Posterior vena cava (tissue), 2 donors: Measurements from ENCODE around the gene CPT1C. TPM values are rescaled to one million over a fixed set of nuclear protein-coding genes. Genes with fewer than 3 reads are reported as not detected.

Experiments
- DNase-seq: peaks from one replicate; pipeline ENCODE4 v3.0.0-alpha.2; 2020; ENCODE audit warnings: low spot score
- intact Hi-C, 2 donors: fragments of 100-400 bp; cut with DNase I; formaldehyde crosslinking; loops; one replicate each; pipeline versions ENCODE4 v1.14.1 to v1.14.2; 2022 to 2023
- total RNA-seq, 2 donors: library from RNA; stranded (reverse); fragmentation: NEBNext Ultra II Directional; extraction: Animal tissue kit (Norgen Biotek cat#: 25700); gene quantifications; one replicate each; pipeline ENCODE4 v1.2.1, GENCODE V29; 2021
- donor health status: DM: yes; HTN: yes; CAD: no.
- donor health status: DM: yes; HTN: yes; CAD: no.

CPT1C gene
- total RNA-seq, 2 donors from 2014 or later: 10.6 to 11.8 TPM

GRCh38 chr19:49658566-49659442, 32.1 kb upstream of the CPT1C start:
- intact Hi-C loops: loop anchor here in 1 of 2 donors (1.0 kb wide), 1 partner anchor 48 kb away; no protein-coding TSS in a partner anchor
- no peak for DNase-seq

DNA sequence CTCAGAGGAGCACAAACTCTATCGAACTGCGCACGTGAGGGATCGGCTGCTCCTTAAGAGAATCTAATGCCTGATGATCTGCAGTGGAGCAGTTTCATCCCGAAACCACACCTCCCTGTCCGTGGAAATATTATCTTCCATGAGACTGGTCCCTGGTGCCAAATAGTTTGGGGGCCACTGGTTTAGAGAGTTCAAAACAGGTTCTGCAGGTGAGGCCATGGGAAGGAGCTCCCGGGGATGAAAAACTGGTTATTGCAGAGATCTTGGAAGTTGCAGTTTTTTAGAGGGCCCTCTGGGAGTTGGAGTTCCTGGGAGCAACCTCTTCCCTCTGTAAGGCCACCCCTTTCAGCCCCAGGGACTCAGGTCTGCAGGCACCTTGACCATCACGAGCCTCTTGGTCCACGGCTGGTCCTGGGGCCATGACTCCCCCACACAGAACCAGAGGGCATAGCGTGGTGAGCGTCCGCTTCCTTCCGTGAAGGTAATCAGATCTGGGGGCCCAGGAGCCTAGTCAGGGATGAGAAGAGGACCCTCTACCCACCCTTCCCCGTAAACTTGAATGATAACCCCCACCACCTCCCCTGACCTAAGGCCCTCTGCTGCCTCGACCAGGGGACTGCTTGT, 30.5 kb upstream of the CPT1C start:
- no peak for DNase-seq
- intact Hi-C loops: loop anchor here in 1 of 2 donors (10.0 kb wide), 1 partner anchor 146 kb away; the partner anchor contains the start of gene FCGRT

DNA sequence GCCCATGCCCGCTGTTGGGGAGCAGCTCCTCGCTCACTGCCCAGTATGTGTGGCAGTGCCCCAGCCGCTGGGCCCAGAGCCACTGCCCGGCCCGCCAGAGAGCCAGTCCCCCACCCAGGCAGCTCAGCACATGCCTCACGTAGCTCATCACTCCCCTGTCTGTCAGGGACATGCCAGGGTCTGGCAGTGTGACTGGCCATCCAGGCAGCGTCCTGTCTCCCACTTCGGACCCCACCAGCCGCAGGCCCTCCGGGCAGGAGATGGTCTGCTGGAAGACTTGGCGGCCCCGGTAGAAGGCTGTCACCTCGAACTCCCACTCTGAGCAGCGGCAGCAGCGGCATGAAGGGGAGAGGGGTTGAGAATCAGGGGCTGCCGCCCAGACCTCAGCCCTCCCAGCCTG, 28.9 kb upstream of the CPT1C start:
- no peak for DNase-seq
- intact Hi-C loops: loop anchor here in 1 of 2 donors (10.0 kb wide), 1 partner anchor 147 kb away; the partner anchor contains the start of gene FCGRT

DNA sequence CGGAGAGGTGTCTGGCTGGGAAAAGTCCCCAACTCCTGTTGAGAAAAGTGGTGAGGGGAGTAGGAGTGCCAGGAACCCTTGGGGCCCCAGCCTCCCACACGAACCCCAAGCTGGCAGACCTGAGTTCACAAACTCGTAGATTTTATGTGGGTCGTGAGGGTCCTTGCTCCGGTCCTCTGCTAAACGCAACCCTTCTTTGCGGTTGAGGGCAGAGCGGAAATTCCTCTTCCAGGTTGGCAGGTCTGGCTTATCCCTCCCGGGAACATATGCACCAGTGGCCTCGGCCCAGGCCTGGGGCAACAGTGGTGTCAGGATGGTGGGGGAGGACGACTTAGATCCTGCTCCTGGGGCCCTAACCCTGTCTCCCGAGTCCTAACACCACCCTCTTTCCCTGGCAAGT, 27.7 kb upstream of the CPT1C start:
- intact Hi-C loops: loop anchor here in 1 of 2 donors (10.0 kb wide), 1 partner anchor 148 kb away; the partner anchor contains the start of gene FCGRT
- no peak for DNase-seq

DNA sequence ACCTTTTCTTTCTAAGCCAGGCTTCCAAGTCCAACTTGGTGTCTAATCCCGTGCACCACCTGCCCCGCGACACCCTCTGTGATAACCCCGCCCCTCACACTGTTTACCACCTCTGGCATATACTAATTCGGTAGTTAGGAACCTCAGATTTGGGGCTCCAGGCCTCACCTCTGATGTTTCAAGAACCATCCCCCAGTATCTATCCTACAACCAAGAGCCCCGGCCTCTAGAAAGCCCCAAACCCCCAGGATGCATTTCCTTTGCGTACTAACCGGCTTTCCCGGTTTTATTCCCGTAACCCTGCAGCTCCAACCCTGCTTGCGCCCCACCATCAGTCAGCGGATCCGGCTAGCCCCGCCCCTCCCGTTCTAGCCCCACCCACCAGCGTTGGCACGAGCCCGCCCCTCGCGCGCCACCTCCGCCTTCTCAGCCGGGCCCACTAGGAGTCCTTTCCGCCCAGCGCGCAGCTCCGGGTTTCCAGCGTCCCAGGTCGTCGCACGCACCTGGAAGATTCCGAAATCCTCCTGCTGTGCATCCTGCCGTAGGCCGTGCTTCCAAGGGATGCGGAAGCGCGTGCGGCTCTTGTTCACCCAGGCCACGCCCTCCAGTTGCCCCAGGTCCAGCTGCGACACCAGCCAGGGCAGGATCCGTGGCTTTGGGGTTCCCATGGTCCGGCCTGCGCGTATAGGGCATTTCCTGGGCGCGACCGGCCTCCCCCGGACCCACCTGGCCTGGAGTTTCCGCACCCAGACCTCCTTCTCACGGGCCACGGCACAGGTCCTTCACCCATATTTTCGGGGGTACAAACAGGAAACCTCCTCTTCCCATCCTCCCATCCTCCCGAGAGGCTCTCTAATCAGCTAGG, 26.5 kb upstream of the CPT1C start:
- intact Hi-C loops: loop anchor here in 1 of 2 donors (10.0 kb wide), 1 partner anchor 150 kb away; the partner anchor contains the start of gene FCGRT
- DNase-seq: peak; percentile 97

DNA sequence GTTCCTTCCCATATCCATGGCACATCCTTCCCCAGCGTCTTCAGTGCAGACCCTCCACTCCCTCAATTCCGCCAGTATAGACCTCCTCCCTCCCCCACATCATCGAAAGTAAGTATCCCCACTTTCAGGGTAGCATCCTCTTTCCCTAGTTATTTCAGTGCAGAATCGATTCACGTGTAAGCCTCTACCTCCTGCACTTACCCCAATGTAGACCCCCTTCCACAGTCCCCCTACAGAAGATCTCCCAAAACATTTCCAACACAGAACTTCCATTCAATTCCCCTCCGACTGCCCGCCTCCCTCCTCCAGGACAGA, 25.9 kb upstream of the CPT1C start:
- DNase-seq: no peak
- intact Hi-C loops: loop anchor here in 1 of 2 donors (10.0 kb wide), 1 partner anchor 150 kb away; the partner anchor contains the start of gene FCGRT

GRCh38 chr19:49665351-49666119, 25.4 kb upstream of the CPT1C start, which contains the start of the genes BCL2L12 and IRF3:
BCL2L12 (plus strand) TSS chr19:49665933; CDS start chr19:49666693, 760 bp downstream.
IRF3 (minus strand) TSS chr19:49665857; CDS start chr19:49664838, 1,019 bp downstream.
- intact Hi-C loops: loop anchor here in 1 of 2 donors (10.0 kb wide), 1 partner anchor 151 kb away; the partner anchor contains the start of gene FCGRT
- peak; percentile 100 for DNase-seq

GRCh38 chr19:49666120-49666444, 24.8 kb upstream of the CPT1C start:
- intact Hi-C loops: loop anchor here in 1 of 2 donors (10.0 kb wide), 1 partner anchor 151 kb away; the partner anchor contains the start of gene FCGRT
- DNase-seq: no peak

- intact Hi-C loops: loop anchor here in 1 of 2 donors (10.0 kb wide), 1 partner anchor 153 kb away; the partner anchor contains the start of gene FCGRT
- DNase-seq: no peak
Observed at GRCh38 chr19:49667473-49667872, 23.4 kb upstream of the CPT1C start.

GRCh38 chr19:49669516-49669915, 21.4 kb upstream of the CPT1C start:
- intact Hi-C loops: loop anchor here in 1 of 2 donors (10.0 kb wide), 1 partner anchor 155 kb away; the partner anchor contains the start of gene FCGRT
- DNase-seq: no peak

DNA sequence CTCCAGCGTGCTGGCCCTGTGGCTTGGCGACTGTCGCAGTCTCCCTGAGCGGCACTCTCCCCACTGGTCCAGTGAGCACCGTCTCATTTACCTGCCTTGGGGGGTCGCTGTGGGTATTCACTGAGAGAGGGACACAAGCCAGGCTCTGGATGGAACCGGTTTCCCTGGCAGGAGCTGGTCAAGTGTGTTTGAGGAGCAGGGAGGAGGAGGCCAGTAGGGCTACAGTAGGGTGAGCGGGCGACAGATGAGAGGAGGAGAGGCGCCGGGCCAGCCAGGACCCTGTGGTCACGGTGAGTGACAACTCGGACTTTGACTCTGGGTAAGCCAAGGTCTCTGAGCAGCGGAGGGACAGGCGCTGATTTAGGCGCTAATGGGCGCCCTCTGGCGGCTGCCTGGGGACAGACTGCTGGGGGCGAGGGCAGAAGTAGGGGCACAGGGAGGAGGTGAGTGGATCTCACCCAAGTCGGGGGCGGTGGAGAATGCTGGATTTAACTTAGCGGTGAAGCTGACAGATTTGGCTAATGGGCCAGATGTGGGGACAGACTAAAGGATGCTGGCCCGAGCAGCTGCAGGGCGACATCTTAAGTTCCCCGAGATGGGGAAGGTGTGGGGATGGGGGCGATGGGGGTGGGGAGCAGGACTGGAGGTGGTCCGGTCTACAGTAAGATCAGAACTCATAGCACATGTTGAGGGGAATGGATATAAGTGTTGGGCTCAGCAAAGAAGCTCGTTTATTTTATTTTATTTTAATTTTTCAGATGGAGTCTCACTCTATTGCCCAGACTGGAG, 18.6 kb upstream of the CPT1C start:
- peak; percentile 94 for DNase-seq
- intact Hi-C loops: loop anchor here in 1 of 2 donors (5.0 kb wide), 1 partner anchor 85 kb away; no protein-coding TSS in a partner anchor

DNA sequence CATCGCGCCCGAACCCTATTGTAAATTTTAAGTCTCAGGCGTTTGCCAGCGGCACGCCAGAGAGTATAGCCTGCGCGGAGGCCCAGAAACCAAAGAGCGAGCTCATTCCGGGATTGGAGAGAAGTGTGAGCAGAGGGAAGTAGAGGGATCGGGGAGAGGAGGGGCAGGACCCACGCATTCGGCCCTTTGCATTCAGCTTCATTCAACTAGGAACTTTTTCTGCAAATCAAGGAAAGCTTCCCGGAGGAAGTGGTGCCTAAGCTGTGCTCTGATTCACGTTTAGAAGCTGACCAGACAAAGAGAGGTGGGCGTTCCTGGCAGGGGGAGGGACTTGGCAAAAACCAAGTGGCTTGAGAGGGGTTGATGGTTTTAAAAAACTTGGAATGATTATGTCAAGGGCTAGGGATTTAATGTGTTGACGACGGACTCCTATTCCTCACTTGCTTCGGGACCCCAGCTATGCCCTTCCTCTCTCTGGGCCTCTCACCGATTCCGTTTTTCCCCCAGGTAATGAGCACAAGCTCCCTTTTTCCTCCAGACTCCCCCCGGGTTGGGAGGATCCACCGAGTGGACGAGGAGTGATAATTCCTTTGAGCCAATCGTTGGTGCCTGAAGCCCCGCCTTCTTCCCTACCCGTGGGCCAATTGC, 14.7 kb upstream of the CPT1C start:
- peak; percentile 94 for DNase-seq
- intact Hi-C loops: no loop called here

GRCh38 chr19:49676784-49677230, 14.1 kb upstream of the CPT1C start:
- intact Hi-C loops: no loop called here

GRCh38 chr19:49677231-49677900, 13.6 kb upstream of the CPT1C start, which contains the start of gene PRMT1:
PRMT1 (plus strand) TSS chr19:49677271; CDS start chr19:49677281, 10 bp downstream.
- no peak for DNase-seq
- intact Hi-C loops: no loop called here

More at GRCh38 chr19:49676784-49677230, 14.1 kb upstream of the CPT1C start:
- DNase-seq: peak; percentile 100

DNA sequence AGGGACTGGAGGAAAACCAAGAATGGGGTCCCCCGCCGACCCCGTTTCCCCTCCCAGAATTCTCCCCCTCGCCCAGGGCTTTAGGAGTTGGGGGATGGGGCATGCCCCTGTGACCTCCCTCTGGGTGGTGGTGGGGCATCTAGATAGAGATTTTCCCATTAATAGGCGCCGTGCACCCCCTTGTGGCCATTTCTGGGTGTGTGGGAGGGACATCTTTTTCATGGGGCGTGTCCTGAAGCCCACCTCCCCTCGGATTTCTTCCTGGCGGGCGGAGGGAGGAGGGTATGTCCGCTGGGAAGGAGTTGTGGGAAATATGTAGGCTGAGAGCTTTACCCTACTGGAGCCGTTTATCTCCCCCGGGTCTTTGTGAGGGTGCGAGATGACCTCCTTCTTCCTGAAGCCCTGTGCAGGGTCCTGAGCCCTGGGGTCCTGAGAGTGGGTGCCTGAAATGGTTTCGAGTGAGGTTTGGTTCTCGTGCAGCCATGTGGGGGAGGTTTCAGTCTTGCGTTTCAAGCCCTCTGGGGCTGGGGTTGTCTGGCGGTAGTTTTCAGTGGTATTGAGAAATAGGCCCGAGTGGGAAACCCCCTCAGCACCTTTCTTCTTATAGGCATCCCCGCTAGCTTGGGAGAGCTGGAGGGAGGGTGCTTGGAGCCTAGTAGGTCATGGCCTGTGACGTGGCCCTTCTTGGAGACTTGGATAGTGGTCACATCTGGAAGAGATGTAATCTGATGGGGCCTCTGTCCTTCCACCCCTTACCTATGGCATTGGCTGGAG, 12.8 kb upstream of the CPT1C start:
- intact Hi-C loops: no loop called here
- peak; percentile 92 for DNase-seq
